GM12878 (cell line): ENCODE results near the gene TRUB1. TPM values are rescaled to one million over a fixed set of nuclear protein-coding genes. Genes with fewer than 3 reads are reported as not detected.

Source experiments
- BCL11A ChIP-seq: IDR thresholded peaks from 2 replicates; pipeline ENCODE4 v1.6.1; 2011; ENCODE audit warnings: low read depth, low read length
- BHLHE40 ChIP-seq, 2 experiments: fragments of 450-650 bp in 1 of 2; IDR thresholded peaks; 2 replicates each; pipeline ENCODE4 v1.6.1; 2011 to 2017; ENCODE audit warnings: low read depth in 2 of 2, borderline replicate concordance in 1 of 2, improper control_type of control experiment in 1 of 2, low read length in 1 of 2, mild to moderate bottlenecking in 1 of 2
- BMI1 ChIP-seq: fragments of 450-650 bp; IDR thresholded peaks from 2 replicates; pipeline ENCODE4 v1.6.1; 2016; ENCODE audit warnings: mild to moderate bottlenecking, moderate library complexity, borderline replicate concordance
- EP300 ChIP-seq, 2 experiments: fragments of 150-350 bp in 1 of 2; IDR thresholded peaks; 2 replicates each; pipeline ENCODE4 v1.6.1; 2011 to 2012; ENCODE audit warnings: low read depth in 2 of 2, low read length in 2 of 2, borderline replicate concordance in 1 of 2, improper control_type of control experiment in 1 of 2, inconsistent platforms in 1 of 2; ENCODE audit not compliant: control insufficient read depth in 1 of 2
- EZH2 ChIP-seq: IDR thresholded peaks from 2 replicates; pipeline ENCODE4 v1.6.1; 2012; ENCODE audit warnings: low read depth, mild to moderate bottlenecking, control low read depth, inconsistent platforms, low read length, borderline replicate concordance; ENCODE audit not compliant: control insufficient read depth
- FOS ChIP-seq: IDR thresholded peaks from 3 replicates; pipeline ENCODE4 v1.6.1; 2011; ENCODE audit warnings: borderline replicate concordance; ENCODE audit not compliant: insufficient read length; ENCODE audit errors: extremely low read depth
- FOXM1 ChIP-seq: IDR thresholded peaks from 2 replicates; pipeline ENCODE4 v1.6.1; 2012; ENCODE audit warnings: low read depth, mild to moderate bottlenecking, inconsistent platforms, low read length, moderate library complexity
- MTA2 ChIP-seq: fragments of 450-650 bp; IDR thresholded peaks from 2 replicates; pipeline ENCODE4 v1.6.1; 2016; ENCODE audit warnings: low read depth, mild to moderate bottlenecking, moderate library complexity
- MYB ChIP-seq: fragments of 150-350 bp; IDR thresholded peaks from 2 replicates; pipeline ENCODE4 v1.6.1; 2014; ENCODE audit warnings: mild to moderate bottlenecking, low read depth, low read length, borderline replicate concordance
- POU2F2 ChIP-seq: IDR thresholded peaks from 3 replicates; pipeline ENCODE4 v1.6.1; 2011; ENCODE audit warnings: low read depth, mild to moderate bottlenecking, low read length, borderline replicate concordance
- SIX5 ChIP-seq: IDR thresholded peaks from 2 replicates; pipeline ENCODE4 v1.6.1; 2011; ENCODE audit warnings: mild to moderate bottlenecking, low read depth, low read length, moderate library complexity; ENCODE audit not compliant: severe bottlenecking
- TCF12 ChIP-seq: IDR thresholded peaks from 2 replicates; pipeline ENCODE4 v1.6.1; 2011; ENCODE audit warnings: low read depth, mild to moderate bottlenecking, low read length
- polyA plus RNA-seq, 11 experiments: library from polyadenylated mRNA; depleted of rRNA in 4 of 11; unstranded in 6 of 11; stranded (reverse) in 5 of 11; fragments of >200 nt; fragmentation: Nextera tagmentation in 4 of 11; fragmentation: Illumina TruSeq in 1 of 11; extraction: Ambion mirVana in 4 of 11; extraction: Trizol in 1 of 11; gene quantifications; 1 replicate in 1 of 11; 2 replicates in 10 of 11; pipeline versions ENCODE4 v1.2.1 to v1.2.3, GENCODE V29; 2011 to 2016; ENCODE audit warnings: inconsistent platforms in 2 of 11, missing spikeins in 2 of 11, low read depth in 1 of 11
- total RNA-seq, 4 experiments: library from RNA; depleted of rRNA in 3 of 4; stranded (reverse); fragments of >200 nt in 3 of 4; fragmentation: Illumina TruSeq in 1 of 4; extraction: Trizol in 1 of 4; gene quantifications; 2 replicates each; pipeline versions ENCODE4 v1.2.1 to v1.2.3, GENCODE V29; 2013 to 2021
- TF ChIP-seq, protein P1 (sequence below): fragments of 450-650 bp; IDR thresholded peaks from 2 replicates; pipeline ENCODE4 v1.6.1; 2017; ENCODE audit warnings: mild to moderate bottlenecking, moderate library complexity
- TF ChIP-seq, protein P2 (sequence below): fragments of 450-650 bp; formaldehyde crosslinking; IDR thresholded peaks from 2 replicates; pipeline ENCODE4 v1.4.0; 2022; ENCODE audit warnings: mild to moderate bottlenecking, moderate library complexity
- TF ChIP-seq, protein P3 (sequence below): fragments of 450-650 bp; IDR thresholded peaks from 2 replicates; pipeline ENCODE4 v1.6.1; 2017; ENCODE audit warnings: borderline replicate concordance

Gene TRUB1
- total and polyA plus RNA-seq, 10 of the 15 experiments (the other 5 are each of a cell fraction or from before 2014, with no cell fraction given): 8.1 to 24.0 (median 15.9) TPM

DNA sequence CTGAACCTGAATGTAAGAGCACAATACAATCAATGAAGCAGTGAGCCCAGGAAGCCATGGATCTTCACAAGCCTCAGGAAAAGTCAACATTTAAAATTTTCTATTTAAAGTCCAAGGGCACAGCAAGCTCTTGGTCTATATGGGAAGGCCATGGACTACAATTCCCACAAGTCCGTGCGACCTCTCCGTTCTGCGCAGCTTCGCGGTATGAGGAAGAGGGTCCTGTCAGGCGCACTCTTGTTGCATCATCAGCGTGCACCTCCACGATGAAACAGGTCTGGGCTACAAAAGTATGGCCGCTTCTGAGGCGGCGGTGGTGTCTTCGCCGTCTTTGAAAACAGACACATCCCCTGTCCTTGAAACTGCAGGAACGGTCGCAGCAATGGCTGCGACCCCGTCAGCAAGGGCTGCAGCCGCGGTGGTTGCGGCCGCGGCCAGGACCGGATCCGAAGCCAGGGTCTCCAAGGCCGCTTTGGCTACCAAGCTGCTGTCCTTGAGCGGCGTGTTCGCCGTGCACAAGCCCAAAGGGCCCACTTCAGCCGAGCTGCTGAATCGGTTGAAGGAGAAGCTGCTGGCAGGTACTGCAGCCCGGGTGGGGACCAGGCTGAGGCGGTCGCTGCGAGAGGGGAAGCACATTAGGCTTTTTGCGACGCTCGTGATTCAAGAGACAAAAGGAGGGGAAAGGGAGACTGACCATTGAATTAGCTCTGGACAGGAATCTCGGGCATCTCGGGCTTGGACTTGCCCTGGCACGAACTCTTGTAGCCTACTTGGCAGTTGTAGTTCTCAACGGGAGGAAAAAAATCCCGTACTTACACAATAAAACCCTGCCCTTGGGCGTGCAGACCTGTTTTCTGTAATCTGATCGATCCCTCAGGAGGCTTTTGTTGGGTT, at the start of gene TRUB1 (continued):
- TF ChIP-seq EZH2: no peak
- no peak for TF ChIP-seq MTA2
- no peak for TF ChIP-seq BMI1
- TF ChIP-seq MYB: no peak; the same call in 1 of the 2 replicates
- TF ChIP-seq TCF12: no peak; the same call in 1 of the 2 replicates
- TF ChIP-seq FOXM1: no peak
- TF ChIP-seq, protein P1, sequence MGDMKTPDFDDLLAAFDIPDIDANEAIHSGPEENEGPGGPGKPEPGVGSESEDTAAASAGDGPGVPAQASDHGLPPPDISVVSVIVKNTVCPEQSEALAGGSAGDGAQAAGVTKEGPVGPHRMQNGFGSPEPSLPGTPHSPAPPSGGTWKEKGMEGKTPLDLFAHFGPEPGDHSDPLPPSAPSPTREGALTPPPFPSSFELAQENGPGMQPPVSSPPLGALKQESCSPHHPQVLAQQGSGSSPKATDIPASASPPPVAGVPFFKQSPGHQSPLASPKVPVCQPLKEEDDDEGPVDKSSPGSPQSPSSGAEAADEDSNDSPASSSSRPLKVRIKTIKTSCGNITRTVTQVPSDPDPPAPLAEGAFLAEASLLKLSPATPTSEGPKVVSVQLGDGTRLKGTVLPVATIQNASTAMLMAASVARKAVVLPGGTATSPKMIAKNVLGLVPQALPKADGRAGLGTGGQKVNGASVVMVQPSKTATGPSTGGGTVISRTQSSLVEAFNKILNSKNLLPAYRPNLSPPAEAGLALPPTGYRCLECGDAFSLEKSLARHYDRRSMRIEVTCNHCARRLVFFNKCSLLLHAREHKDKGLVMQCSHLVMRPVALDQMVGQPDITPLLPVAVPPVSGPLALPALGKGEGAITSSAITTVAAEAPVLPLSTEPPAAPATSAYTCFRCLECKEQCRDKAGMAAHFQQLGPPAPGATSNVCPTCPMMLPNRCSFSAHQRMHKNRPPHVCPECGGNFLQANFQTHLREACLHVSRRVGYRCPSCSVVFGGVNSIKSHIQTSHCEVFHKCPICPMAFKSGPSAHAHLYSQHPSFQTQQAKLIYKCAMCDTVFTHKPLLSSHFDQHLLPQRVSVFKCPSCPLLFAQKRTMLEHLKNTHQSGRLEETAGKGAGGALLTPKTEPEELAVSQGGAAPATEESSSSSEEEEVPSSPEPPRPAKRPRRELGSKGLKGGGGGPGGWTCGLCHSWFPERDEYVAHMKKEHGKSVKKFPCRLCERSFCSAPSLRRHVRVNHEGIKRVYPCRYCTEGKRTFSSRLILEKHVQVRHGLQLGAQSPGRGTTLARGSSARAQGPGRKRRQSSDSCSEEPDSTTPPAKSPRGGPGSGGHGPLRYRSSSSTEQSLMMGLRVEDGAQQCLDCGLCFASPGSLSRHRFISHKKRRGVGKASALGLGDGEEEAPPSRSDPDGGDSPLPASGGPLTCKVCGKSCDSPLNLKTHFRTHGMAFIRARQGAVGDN: no peak; the same call in 1 of the 2 replicates
- peak; percentile 91 for TF ChIP-seq SIX5
- no peak for TF ChIP-seq FOS
- TF ChIP-seq, protein P2, sequence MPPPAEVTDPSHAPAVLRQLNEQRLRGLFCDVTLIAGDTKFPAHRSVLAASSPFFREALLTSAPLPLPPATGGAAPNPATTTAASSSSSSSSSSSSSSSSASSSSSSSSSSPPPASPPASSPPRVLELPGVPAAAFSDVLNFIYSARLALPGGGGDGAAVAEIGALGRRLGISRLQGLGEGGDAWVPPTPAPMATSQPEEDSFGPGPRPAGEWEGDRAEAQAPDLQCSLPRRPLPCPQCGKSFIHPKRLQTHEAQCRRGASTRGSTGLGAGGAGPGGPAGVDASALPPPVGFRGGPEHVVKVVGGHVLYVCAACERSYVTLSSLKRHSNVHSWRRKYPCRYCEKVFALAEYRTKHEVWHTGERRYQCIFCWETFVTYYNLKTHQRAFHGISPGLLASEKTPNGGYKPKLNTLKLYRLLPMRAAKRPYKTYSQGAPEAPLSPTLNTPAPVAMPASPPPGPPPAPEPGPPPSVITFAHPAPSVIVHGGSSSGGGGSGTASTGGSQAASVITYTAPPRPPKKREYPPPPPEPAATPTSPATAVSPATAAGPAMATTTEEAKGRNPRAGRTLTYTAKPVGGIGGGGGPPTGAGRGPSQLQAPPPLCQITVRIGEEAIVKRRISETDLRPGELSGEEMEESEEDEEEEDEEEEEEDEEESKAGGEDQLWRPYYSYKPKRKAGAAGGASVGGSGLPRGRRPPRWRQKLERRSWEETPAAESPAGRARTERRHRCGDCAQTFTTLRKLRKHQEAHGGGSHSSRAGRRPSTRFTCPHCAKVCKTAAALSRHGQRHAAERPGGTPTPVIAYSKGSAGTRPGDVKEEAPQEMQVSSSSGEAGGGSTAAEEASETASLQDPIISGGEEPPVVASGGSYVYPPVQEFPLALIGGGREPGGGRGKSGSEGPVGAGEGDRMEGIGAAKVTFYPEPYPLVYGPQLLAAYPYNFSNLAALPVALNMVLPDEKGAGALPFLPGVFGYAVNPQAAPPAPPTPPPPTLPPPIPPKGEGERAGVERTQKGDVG: no peak
- TF ChIP-seq POU2F2: 0 out of 3 replicates have a peak, but pooled peaks have one; percentile 49
- no peak for TF ChIP-seq EP300 (IDR thresholded peaks at IDR 0.05; ENCODE audit: borderline replicate concordance in 1 of 2, control insufficient read depth in 1 of 2, low read depth in 2 of 2, low read length in 2 of 2)
- no peak for TF ChIP-seq BCL11A
- no peak for TF ChIP-seq BHLHE40 (IDR thresholded peaks at IDR 0.05; ENCODE audit: borderline replicate concordance in 1 of 2, low read depth in 2 of 2, low read length in 1 of 2)
- TF ChIP-seq, protein P3, sequence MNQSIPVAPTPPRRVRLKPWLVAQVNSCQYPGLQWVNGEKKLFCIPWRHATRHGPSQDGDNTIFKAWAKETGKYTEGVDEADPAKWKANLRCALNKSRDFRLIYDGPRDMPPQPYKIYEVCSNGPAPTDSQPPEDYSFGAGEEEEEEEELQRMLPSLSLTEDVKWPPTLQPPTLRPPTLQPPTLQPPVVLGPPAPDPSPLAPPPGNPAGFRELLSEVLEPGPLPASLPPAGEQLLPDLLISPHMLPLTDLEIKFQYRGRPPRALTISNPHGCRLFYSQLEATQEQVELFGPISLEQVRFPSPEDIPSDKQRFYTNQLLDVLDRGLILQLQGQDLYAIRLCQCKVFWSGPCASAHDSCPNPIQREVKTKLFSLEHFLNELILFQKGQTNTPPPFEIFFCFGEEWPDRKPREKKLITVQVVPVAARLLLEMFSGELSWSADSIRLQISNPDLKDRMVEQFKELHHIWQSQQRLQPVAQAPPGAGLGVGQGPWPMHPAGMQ: no peak
